Spleen (tissue), 7 donors: Measurements from ENCODE around the gene ENTPD8.

Source experiments
- POLR2AphosphoS5 ChIP-seq, 3 donors: sonication (generic); formaldehyde crosslinking; IDR thresholded peaks; one replicate each; pipeline ENCODE4 v1.5.1; 2017; ENCODE audit warnings: antibody characterized with exemption in 3 of 3
- TF ChIP-seq, protein P1 (sequence below), 11 experiments: fragments of 200-600 bp in 7 of 11; fragments of 450-650 bp in 4 of 11; sonication (generic) in 4 of 11; IDR thresholded peaks in 8 of 11; conservative IDR thresholded peaks in 3 of 11; 1 replicate in 7 of 11; 2 replicates in 4 of 11; pipeline versions ENCODE4 v1.4.0 to v1.8.0; 2016 to 2021; ENCODE audit warnings: antibody characterized with exemption in 11 of 11, inconsistent platforms in 4 of 11, mild to moderate bottlenecking in 1 of 11
- donor health status: DM: no; HTN: no; CAD: no; lungs with moderate emphysema.
- donor health status: DM: no; HTN: no; CAD: no.
- donor health status: DM: no; HTN: no; CAD: no.

DNA sequence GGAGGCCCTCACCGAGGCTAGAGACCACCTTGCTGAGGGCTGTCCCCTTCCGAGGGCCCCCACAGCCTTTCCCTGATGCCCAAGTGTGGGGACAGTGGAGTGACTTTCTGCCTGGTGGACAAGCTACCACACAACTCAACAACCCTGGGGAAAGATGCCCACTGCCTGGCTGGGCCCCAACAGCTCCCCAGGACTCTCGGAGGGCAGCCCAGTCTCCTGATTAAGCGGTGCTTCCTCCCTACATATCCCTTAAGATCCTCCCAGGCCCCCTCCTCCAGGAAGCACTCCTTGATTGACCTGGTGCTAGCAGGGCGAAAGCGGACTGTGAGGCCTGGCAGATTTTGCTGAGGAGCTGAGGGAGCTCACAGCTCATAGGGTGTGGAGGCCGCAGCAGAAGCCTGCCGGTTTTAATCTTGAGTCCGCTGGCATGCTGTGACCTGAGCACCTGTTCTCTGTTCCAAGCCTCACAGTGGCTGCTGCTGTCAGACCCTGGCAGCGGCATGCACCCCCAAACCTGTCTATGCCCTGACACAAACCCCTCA, 15.8 kb upstream of the ENTPD8 start:
- TF ChIP-seq, protein P1, sequence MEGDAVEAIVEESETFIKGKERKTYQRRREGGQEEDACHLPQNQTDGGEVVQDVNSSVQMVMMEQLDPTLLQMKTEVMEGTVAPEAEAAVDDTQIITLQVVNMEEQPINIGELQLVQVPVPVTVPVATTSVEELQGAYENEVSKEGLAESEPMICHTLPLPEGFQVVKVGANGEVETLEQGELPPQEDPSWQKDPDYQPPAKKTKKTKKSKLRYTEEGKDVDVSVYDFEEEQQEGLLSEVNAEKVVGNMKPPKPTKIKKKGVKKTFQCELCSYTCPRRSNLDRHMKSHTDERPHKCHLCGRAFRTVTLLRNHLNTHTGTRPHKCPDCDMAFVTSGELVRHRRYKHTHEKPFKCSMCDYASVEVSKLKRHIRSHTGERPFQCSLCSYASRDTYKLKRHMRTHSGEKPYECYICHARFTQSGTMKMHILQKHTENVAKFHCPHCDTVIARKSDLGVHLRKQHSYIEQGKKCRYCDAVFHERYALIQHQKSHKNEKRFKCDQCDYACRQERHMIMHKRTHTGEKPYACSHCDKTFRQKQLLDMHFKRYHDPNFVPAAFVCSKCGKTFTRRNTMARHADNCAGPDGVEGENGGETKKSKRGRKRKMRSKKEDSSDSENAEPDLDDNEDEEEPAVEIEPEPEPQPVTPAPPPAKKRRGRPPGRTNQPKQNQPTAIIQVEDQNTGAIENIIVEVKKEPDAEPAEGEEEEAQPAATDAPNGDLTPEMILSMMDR (IDR thresholded peaks at IDR 0.05 in 8 of 11, conservative IDR thresholded peaks at IDR 0.05 in 3 of 11): no peak
- TF ChIP-seq POLR2AphosphoS5 (IDR thresholded peaks at IDR 0.05): no peak
